Ramos (cell line): Measurements from ENCODE around the gene GPSM1.

Experiments used
- in situ Hi-C: fragments of 300-500 bp; cut with MboI; formaldehyde crosslinking; loops from one replicate; pipeline ENCODE4 v1.14.3; 2022; ENCODE audit warnings: low sequenced_read_pairs; ENCODE audit not compliant: unreplicated experiment

The GPSM1 gene

GRCh38 chr9:136386018-136386417, 58.7 kb downstream of the GPSM1 start:
- in situ Hi-C loops: no loop called here

GRCh38 chr9:136387217-136387616, 59.9 kb downstream of the GPSM1 start:
- in situ Hi-C loops: no loop called here

GRCh38 chr9:136389396-136389795, 62.1 kb downstream of the GPSM1 start:
- in situ Hi-C loops: no loop called here

DNA sequence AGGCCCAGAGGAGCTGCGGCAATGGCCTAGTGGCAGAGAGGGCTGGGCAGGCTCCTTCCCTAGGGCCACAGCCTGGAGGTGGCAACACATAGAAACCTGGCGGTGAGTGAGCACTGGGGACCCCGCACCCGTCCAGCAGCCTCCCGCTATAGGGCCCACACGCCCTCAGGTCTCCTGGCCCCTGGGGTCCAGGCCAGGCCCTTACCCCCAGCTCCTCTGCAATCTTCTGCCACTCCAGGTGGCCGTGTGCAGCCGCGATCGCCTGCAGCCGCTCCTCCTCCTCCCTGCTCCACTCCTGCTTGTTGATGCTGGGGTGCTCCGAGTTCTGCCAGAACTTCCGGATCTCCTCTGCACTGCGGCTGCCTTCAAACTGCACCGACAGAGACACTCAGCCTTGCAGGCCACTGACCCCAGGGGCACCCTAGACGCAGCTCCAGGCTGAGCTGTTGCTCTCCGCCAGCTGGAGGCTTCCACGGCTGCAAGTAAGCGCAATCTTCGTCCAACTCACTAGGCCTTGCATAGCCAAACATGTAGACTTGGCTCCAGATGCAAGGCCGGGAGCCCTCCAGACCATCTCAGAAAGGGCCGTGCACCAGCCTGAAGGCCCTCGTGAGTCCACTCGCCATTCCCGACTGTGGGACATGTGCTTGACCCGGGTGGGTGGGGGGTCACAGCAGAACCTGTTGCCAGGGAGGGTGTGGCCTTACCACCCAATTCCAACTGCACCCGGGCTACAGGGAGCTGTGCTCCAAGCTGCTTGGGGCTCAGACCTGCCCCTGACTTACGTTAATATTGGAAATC, 64.6 kb downstream of the GPSM1 start:
- in situ Hi-C loops: no loop called here

- in situ Hi-C loops: no loop called here
Observed at GRCh38 chr9:136392538-136393449, 65.5 kb downstream of the GPSM1 start.

- in situ Hi-C loops: no loop called here
Observed at GRCh38 chr9:136393531-136393930, 66.2 kb downstream of the GPSM1 start.

DNA sequence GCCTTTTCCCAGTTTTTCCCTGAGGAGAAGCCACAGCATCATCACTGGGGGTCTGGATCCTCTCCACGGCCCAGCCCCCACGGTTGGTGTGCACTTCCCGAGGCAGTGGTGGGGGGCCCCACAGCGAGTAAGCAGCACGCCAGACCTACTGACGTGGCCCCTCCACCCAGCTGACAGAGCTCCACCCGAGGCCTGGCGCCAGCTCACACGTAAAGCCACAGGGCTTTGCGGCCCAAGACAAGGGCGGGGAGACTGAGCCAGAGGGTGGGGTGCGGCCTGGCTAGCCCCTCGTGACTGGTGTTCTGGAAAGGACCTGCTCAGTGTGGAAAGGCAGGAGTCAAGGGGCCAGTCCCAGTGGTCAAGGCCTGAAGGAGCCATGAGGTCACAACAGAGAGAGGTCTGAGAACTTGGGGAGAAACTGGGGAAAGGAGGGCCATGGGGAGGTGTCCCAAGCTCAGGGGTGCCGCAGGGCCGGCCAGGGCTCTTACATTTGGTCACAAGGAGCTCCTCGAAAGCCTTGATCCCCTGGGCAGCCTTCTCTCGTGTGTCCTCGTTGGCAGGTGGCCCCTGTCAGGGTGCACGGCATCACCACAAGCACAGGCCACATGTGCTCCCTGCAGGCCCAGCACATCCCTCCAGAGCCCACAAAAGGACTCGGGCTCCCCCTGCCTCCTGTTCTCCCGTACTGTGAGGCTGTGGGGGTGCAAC, 67.1 kb downstream of the GPSM1 start:
- in situ Hi-C loops: no loop called here

- in situ Hi-C loops: no loop called here
Observed at GRCh38 chr9:136395020-136395340, 67.6 kb downstream of the GPSM1 start.

DNA sequence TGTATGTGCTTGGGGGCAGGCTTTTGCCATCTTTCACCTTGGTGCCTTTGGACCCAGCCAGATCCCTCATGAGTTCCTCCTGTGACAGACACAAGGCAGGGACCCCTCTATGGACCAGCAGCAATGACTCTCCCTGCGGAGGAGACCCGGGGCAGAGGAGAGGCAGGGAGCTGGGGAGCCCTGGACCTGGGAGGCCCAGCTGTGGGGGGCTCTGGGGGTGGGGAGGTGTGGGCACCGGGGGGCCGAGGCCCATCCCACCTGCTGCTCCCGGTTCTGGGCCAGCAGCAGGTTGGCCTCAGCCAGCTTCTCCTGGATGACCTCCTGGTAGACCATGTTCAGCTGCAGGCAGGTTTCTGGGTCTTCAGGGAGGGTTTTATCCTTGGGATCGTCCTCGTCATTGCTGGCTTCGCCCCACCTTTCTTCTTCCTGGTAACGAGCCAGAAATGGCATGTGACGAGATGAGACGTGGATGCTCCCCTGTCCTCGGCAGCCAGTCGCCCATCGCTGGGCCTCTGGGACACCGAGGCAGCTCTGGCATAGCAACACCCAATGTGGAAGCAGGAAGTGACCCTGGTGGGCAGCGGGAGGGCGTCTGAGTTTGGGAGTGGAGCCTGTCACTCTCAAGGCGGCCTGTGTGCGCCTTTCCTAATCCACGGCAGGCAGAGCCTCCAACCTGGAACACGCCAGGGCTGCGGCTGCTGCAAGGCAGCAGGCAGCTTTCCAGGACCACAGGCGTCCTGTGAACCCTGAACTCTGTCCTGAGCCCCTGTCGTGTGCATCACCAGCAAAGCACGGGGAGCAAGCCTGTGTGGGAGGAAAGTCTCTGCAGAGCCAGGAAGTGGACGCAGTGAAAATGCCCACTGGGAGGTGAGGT, 68.2 kb downstream of the GPSM1 start:
- in situ Hi-C loops: no loop called here

- in situ Hi-C loops: no loop called here
Observed at GRCh38 chr9:136396219-136396515, 68.8 kb downstream of the GPSM1 start.

- in situ Hi-C loops: no loop called here
Observed at GRCh38 chr9:136397643-136398042, 70.3 kb downstream of the GPSM1 start.

- in situ Hi-C loops: no loop called here
Observed at GRCh38 chr9:136398286-136398685, 70.9 kb downstream of the GPSM1 start.

DNA sequence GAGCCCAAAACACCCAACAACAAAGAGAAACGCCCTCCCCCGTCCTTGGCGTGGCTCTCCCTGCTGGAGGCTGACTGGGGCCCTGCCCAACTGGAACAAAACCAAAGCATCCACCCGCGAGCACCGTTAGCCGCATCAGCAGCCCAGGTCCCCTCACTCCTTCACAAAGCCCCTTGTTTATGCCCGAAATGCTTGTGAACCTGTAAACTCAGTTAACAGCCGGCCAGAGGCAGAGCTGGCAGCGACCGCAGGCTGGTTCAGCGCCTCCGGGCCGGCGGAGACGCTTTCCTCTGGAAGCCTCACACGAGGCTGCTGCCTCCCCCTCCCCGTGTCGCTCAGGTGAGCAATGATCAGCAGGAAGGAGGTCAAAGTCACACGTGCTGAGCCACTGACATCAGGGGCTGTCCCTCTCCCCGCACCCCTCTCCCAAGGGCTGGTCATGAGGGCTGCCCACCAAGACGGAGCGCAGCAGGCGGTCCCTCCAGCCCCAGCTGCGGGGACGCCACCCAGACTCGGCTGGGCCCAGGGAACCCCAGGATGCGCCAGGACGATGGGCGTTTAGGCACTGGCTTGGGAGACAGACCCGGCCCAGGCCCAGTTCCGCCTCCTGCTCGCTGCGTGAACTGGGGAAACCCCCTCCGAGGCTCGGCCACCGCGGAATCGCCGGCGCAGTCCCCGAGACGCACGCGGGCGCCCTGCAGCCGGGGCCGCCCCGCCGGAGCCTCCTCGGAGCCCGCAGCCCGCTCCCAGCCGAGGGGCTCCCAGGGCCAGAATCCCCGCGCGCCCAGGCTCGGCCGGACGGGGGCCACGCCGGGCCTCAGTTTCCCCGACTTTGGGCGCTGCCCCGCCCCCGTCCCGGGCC, 72.1 kb downstream of the GPSM1 start:
- in situ Hi-C loops: no loop called here

DNA sequence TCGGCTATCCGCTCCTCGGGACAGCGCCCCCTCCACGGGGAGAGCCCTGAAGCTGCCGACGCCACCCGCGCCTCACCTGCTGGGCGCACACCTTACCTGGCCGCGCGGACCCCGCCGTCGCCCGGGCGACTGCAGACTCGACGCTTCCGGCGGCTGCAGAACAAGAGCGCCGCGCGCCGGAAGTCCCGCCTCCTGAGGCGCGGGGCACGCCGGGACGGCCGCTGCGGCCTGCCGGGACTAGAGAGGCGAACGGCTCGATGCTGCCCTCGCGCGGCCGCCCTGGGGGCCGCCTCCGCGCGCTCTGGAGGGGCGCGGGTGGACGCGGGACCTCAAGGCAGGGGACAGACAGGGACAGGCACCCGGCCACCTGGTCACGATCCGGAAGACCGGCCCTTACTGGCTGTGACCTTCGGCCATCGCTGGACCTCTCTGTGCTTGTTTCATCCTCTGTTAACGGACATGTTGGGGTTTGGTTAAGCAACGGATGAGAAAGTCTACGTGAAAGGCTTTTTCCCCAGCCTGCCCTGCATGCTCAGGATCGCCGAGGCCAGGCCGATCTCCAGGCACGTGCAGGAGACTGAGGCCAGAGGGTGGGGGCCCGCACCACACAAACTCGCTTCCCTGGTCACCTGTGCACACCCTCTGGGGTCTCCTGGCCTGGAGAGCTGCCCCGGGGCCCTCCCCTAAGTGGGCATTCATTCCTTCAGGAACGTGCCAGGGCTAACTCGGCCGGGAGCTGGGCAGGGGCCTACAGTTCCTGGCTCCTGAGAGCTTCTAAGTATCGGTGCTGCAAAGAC, 72.9 kb downstream of the GPSM1 start, which contains the start of gene SNAPC4:
SNAPC4 (minus strand) TSS at position 133 of the 797 bp plus-strand sequence. CDS start 1,742 bp downstream, outside the sequence.
- in situ Hi-C loops: no loop called here

DNA sequence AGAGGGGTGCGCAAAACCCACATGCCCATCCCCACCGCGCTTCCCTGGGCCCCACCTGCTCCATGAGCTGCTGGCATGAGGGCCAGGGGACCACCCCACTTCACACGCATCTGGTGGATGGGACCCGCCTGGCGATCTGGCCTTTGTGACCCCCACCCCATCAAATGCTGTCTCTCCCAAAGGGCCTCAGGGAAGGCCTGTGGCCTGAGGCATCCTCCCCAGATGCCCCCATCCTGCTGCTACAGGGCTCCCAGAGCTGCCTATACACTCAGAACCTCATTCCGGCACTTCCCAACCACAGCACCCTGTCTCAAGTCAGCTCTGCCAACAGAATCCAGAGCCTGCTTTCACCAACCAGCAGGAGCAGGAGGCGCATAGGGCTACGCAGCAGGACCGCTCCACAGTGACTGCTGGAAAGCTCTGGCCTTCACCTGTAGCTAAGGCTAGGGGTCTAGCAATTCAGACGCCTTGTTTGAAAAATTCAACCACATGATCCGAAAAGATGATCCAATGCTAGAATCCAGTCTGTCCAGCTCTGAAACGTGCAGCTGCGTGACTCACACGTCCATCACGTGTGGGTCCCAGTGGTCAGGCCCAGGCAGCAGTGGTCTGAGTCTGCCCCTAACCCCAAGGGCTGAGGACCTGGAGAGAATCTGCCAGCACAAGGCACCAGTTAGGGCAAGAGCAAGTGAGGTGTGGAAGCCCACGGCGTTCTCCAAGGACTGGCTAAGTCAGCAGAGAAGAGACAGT, 74.0 kb downstream of the GPSM1 start:
- in situ Hi-C loops: no loop called here

- in situ Hi-C loops: no loop called here
Observed at GRCh38 chr9:136402067-136402466, 74.7 kb downstream of the GPSM1 start.

DNA sequence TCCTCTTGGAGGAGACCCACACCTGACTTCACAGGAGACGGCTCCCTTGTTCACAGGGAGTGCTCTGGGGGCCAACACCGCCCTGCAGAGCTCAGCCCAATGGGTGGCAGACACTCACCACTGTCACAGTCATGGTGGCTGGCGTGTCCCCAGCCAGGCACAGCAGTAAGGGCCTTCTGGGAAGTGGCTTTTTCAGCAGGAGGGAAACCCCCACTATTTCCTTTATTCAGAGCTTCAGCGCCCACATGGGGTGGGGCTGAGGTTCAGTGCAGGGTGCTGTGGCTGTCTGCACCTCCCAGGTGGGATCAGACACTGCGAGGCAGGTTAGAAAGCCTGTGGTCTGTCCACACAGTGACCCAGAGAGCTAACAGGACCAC, 76.2 kb downstream of the GPSM1 start:
- in situ Hi-C loops: no loop called here
